Stimulated activated CD4-positive, alpha-beta T cell treated with anti-CD3 and anti-CD28 coated beads, Interleukin-12 subunit alpha, Interleukin-12 subunit beta, amount 100 ng/mL, for 48 hours (primary cell): ENCODE results near the gene IGF2BP1.
"Not testable (repeated sequence)": the region's sequence is repeated elsewhere in the genome, so short reads cannot be mapped to it uniquely, and the experiment has no call there.

Experiments
- DNase-seq, 3 donors: peaks; one replicate each; pipeline ENCODE4 v3.0.0-alpha.2; 2020; ENCODE audit warnings: low read depth in 2 of 3, low spot score in 1 of 3

The IGF2BP1 gene

GRCh38 chr17:49053171-49053829, 56.1 kb downstream of the IGF2BP1 start:
- DNase-seq, result no peak

DNA sequence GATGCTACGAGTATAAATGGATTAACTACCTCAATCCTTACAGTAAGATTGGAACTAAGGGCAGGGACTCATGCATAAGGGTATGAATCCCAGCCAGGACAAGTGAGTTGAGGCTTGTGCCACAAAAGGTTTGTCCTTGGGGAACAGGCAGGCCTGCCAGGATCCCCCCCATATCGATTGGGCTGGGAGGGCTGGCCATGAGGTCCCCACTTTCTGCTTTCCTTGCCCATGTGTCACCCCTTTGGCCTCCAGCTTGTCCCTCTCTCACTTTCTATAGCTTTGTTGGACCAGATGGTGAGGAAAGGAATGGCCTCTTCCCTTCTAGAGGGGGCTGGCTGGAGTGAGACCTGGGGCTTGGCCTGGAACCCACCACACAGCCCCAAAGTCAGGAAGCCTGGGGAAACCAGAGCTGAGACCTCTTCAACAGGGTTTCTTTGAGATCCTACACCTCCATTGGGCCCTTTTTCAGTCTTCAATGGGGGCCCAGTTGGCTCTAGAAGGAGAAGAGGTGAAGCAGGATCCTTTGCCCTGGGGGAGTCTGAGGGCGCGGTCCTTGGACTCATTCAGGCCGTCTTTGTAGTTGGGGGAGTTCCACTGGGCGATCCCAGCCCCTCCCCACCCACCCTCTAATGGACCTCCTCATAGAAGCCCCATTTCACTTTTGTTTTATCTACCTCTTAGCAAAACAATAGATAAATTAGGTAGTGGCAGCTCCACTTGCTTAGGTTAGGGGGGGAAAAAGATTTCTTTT, 57.3 kb downstream of the IGF2BP1 start:
- DNase-seq, result no peak

- no peak for DNase-seq
These were observed 58.2 kb downstream of the IGF2BP1 start for GRCh38 chr17:49055181-49055927.

GRCh38 chr17:49061524-49061943, 64.3 kb downstream of the IGF2BP1 start:
- no peak for DNase-seq

DNA sequence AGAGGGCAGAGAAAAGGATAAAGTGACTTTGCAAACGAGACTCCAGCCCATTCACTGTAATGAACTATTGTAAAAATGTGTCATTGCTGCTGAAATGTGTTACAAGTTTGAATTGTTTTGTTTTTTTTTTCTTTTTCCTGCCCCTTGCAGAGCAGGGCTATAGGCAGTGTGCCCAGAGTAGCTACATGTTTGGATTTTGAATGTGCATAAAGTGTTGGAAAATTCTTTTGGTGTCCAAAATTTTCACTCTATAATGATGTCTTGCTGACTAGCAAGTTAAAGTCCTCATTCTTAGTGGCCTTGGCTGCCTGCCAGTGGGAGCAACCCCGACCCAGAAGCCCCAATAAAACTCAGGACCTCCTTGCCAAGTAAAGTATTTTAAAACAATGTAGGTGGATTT, 66.5 kb downstream of the IGF2BP1 start:
- DNase-seq, result no peak

- no peak for DNase-seq
These were observed 70.0 kb downstream of the IGF2BP1 start for GRCh38 chr17:49067163-49067562.

DNA sequence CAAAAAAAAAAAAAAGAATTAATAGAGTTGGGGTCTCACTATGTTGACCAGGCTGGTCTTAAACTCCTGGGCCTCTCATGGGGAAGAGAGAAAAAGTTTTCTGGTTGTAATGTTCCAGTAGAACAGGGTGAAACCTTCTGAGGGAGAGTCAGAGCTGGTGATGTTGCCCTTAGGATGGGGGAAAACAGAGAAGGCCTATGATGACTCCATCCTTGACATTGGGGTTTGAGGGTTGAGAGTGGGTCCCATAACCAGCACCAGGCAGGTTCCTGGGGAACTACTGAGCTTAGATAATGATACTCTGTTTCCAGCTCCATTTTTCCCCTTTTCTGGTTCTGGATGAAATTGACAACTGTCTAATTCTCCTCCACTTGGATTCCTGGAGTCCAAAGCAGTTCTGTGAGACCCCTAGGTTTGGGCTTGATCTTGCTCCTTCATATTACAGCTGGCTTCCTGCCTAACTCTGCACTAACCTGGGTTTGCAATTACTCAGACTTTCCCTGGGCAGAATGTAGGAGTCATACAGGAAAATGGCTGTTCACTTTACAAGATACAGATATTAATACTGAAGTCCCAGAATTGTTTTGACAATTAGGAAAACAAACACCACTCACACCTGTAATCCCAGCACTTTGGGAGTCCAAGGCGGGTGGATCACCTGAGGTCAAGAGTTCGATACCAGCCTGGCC, 72.5 kb downstream of the IGF2BP1 start:
- no peak for DNase-seq

GRCh38 chr17:49071106-49071505, 73.9 kb downstream of the IGF2BP1 start:
- DNase-seq, result no peak

GRCh38 chr17:49074851-49075540, 77.8 kb downstream of the IGF2BP1 start:
- DNase-seq, result no peak

DNA sequence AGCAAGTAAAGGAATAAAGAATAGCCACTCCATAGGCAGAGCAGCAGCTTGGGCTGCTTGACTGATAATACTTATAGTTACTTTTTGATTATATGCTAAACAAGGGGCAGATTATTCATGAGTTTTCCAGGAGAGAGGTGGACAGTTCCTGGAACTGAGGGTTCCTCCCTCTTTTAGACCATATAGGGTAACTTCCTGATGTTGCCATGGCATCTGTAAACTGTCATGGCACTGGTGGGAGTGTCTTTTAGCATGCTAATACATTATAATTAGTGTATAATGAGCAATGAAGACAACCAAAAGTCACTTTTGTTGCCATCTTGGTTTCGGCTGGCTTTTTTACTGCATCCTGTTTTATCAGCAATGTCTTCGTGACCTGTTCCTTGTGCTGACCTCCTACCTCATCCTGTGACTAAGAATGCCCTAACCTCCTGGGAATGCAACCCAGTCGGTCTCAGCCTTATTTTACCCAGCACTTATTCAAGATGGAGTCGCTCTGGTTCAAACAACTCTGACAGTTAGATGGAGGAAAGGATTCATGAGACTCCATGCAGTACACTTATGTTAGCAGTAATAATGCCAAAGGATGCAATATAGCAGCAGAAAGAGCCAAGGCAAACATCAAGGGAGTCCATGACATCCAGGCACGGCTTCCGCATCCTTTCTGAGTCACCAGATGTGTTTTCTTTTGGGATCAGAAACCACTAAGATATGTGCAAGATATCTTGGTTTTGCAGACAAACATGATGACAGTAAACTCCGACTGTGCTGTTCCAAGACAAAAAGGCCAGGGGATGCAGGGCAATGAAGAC, 79.6 kb downstream of the IGF2BP1 start:
- DNase-seq, result no peak

DNA sequence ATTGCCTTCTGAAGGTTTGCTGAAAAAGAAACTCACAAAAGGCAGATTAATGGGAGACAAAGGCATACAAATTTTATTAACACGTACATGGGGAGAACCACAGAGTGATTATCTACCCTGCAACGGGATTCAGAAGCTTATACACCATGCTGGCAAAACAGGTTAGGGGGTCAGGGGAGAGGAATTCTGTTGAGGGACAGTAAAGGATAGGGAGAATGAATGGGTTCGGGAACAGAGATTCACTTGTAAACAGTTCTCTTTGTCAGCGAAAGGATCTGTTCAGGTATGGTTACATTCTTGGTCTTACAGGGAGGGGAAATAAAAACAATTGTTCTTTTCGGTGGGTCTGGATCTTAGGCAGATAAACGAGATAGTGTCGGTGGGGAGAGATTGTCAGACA, 81.1 kb downstream of the IGF2BP1 start:
- no peak for DNase-seq

- DNase-seq, result no peak
These were observed 82.9 kb downstream of the IGF2BP1 start for GRCh38 chr17:49079840-49080663.

DNA sequence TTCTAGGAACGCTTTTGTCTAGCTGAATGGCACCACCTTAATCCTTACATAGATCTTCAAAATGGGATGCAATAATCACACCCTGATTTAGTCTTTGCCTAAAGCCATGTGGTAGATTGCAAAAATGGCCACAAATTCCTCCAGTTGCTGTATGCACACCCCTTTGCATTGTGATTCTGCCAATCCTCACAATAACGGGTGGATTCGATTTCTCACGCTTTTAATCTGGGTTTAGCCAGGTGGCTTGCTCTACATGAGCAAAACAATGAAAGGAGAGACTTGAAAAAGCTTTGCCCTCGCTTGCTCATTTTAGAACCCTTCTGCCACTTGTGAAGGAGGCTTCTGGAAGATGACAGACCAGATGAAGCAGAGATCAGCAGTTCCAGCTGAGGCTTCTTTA, 85.0 kb downstream of the IGF2BP1 start:
- DNase-seq, result no peak

GRCh38 chr17:49085046-49085445, 87.9 kb downstream of the IGF2BP1 start:
- not testable (repeated sequence) for DNase-seq

GRCh38 chr17:49085565-49086315, 88.6 kb downstream of the IGF2BP1 start:
- no peak for DNase-seq

DNA sequence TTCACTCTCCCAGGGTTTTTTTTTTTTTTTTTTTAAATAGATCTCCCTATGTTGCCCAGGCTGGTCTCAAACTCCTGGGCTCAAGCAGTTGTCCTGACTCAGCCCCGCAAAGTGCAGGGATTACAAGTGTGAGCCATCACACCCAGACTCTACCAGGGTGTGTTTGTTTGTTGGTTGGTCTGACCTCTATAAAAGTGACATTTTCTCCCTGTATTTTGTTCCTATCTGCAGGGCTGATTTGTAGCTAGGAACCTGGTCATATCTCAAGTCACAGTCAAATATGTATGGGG, 89.1 kb downstream of the IGF2BP1 start:
- DNase-seq, result no peak

DNA sequence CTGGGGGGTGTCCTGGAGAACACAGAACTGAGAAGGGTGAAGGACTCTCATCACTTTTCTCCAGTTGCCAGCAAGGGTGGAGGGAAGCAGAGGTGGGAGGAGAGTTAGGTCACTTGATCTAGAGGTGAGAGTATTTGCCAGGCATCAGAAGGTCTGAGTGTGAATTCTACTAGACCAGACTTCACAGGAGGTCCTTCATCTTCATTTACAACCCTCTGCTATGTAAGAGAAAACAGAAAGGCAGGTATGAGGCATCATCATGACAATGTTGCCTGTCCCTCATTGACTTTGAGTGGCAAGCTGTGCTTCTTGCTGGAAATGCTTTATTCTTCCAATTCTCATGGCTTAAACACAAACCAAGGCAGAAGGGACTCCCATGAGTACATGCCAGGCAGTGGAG, 89.5 kb downstream of the IGF2BP1 start:
- DNase-seq, result no peak

GRCh38 chr17:49089094-49089493, 91.9 kb downstream of the IGF2BP1 start:
- DNase-seq, result no peak
